Right ventricle myocardium inferior (tissue), 1 donor: ENCODE data around the gene IFFO2. TPM values are rescaled to one million over a fixed set of nuclear protein-coding genes. Genes with fewer than 3 reads are reported as not detected.
"Not testable (repeated sequence)": the region's sequence is repeated elsewhere in the genome, so short reads cannot be mapped to it uniquely, and the experiment has no call there.

Experiments
- ATAC-seq: fragments of 200-7000 bp; cut with Tn5 transposase; one replicate; pipeline ENCODE4 v1.9.1; 2020; ENCODE audit warnings: mild to moderate bottlenecking, moderate library complexity
- DNase-seq: peaks from one replicate; pipeline ENCODE4 v3.0.0; 2021; ENCODE audit errors: missing footprints
- intact Hi-C: fragments of 100-400 bp; cut with DNase I; formaldehyde crosslinking; loops from one replicate; pipeline ENCODE4 v1.11.0; 2022
- total RNA-seq: library from RNA; stranded (reverse); fragmentation: NEBNext Ultra II Directional; extraction: Animal tissue kit (Norgen Biotek cat#: 25700); gene quantifications from one replicate; pipeline ENCODE4 v1.2.1, GENCODE V29; 2021
- donor health status: DM: no; HTN: yes; CAD: no; lungs with severe emphysema.

Gene IFFO2
- total RNA-seq, 1 donor from 2014 or later = 5.2 TPM

- intact Hi-C loops = loop anchor here (5.0 kb wide), 3 partner anchors 48 to 188 kb away; partner anchors contain the start of gene IFFO2
- no peak for ATAC-seq
- DNase-seq = no peak
Measured at GRCh38 chr1:18908911-18909771, 47.3 kb downstream of the IFFO2 start.

GRCh38 chr1:18907917-18908845 lies 48.3 kb downstream of the IFFO2 start:
- DNase-seq (peak; percentile 81), ATAC-seq (peak; percentile 53)
- intact Hi-C loops = loop anchor here (5.0 kb wide), 3 partner anchors 49 to 189 kb away; partner anchors contain the start of gene IFFO2

- intact Hi-C loops = loop anchor here (5.0 kb wide), 3 partner anchors 50 to 190 kb away; partner anchors contain the start of gene IFFO2
- DNase-seq (peak; percentile 71), ATAC-seq (peak; percentile 17)
Measured at GRCh38 chr1:18907021-18907916, 49.2 kb downstream of the IFFO2 start.

GRCh38 chr1:18903291-18903756 lies 53.2 kb downstream of the IFFO2 start:
- intact Hi-C loops = no loop called here
- ATAC-seq (no peak), DNase-seq (no peak)

GRCh38 chr1:18902523-18903290 lies 53.8 kb downstream of the IFFO2 start, which contains the start of gene ALDH4A1:
Gene ALDH4A1 (minus strand): TSS chr1:18902555. CDS start chr1:18902523, 32 bp downstream.
- intact Hi-C loops = no loop called here
- peak; percentile 98 for DNase-seq
- ATAC-seq = peak; percentile 98

GRCh38 chr1:18901952-18902522 lies 54.4 kb downstream of the IFFO2 start:
- DNase-seq = no peak
- intact Hi-C loops = no loop called here
- ATAC-seq = peak; percentile 0

GRCh38 chr1:18901147-18901951 lies 55.1 kb downstream of the IFFO2 start:
- ATAC-seq (no peak), DNase-seq (peak; percentile 65)
- intact Hi-C loops = no loop called here

GRCh38 chr1:18900303-18900841 lies 56.1 kb downstream of the IFFO2 start:
- peak; percentile 26 for DNase-seq
- intact Hi-C loops = no loop called here
- no peak for ATAC-seq

- ATAC-seq (no peak), DNase-seq (peak; percentile 39)
- intact Hi-C loops = no loop called here
Measured at GRCh38 chr1:18899363-18900049, 57.0 kb downstream of the IFFO2 start.

GRCh38 chr1:18898567-18898966 lies 57.9 kb downstream of the IFFO2 start:
- DNase-seq (peak; percentile 2), ATAC-seq (no peak)
- intact Hi-C loops = no loop called here

- intact Hi-C loops = no loop called here
- ATAC-seq = no peak
- DNase-seq = peak; percentile 27
Measured at GRCh38 chr1:18895317-18895716, 61.2 kb downstream of the IFFO2 start.

- no peak for DNase-seq
- intact Hi-C loops = no loop called here
- ATAC-seq = no peak
Measured at GRCh38 chr1:18893120-18893519, 63.4 kb downstream of the IFFO2 start.

GRCh38 chr1:18891858-18892257 lies 64.6 kb downstream of the IFFO2 start:
- ATAC-seq, DNase-seq, intact Hi-C loops: not testable (repeated sequence)

GRCh38 chr1:18891426-18891780 lies 65.1 kb downstream of the IFFO2 start:
- intact Hi-C loops = no loop called here
- DNase-seq = peak; percentile 15
- ATAC-seq = no peak

- intact Hi-C loops = no loop called here
- peak; percentile 41 for DNase-seq
- ATAC-seq = no peak
Measured at GRCh38 chr1:18890706-18891425, 65.6 kb downstream of the IFFO2 start.
